Measurements from ENCODE around the gene SLC9C1. TPM values are rescaled to one million over a fixed set of nuclear protein-coding genes. Genes with fewer than 3 reads are reported as not detected.

SLC9C1 gene
- total RNA-seq, 1 experiment from 2014 or later = not detected

- CTCF ChIA-PET = no interaction called here
Measured at GRCh38 chr3:112115161-112115739, 178.8 kb downstream of the SLC9C1 start.

GRCh38 chr3:112114576-112115160 lies 179.3 kb downstream of the SLC9C1 start:
- no peak overlapping the region for H3K27ac ChIP-seq (ENCODE audit: low read depth, low read length, poor library complexity, severe bottlenecking)
- H3K4me1 ChIP-seq (ENCODE audit: insufficient read depth, low read length, poor library complexity, severe bottlenecking) = no peaks in the 10 kb centered on the region
- ChIA-PET CTCF (no interaction called here), POLR2A (ENCODE audit: low non-redundant PET) (no interaction called here)
- no peaks in the 10 kb centered on the region for H3K27me3 ChIP-seq (replicated peaks; ENCODE audit: insufficient read depth, low read depth, low read length, poor library complexity)
- no peak for TF ChIP-seq EZH2 (IDR thresholded peaks at IDR 0.05; ENCODE audit: borderline replicate concordance, low read depth, low read length, poor library complexity, severe bottlenecking)
- TF ChIP-seq CTCF (conservative IDR thresholded peaks at IDR 0.05; ENCODE audit: low read depth, low read length) = no peak
- H3K36me3 ChIP-seq (ENCODE audit: insufficient read depth, low read length, poor library complexity, severe bottlenecking) = no peaks in the 10 kb centered on the region
- H3K4me3 ChIP-seq (ENCODE audit: low read depth, low read length, poor library complexity, severe bottlenecking) = no peak overlapping the region
- no peaks in the 10 kb centered on the region for H3K9me3 ChIP-seq (ENCODE audit: low read depth, low read length, poor library complexity, severe bottlenecking)
- no peak for DNase-seq (ENCODE audit: low spot score)
- intact Hi-C loops (cut with micrococcal nuclease; ENCODE audit: unreplicated experiment) = no loop called here
- BruUV-seq (replicated peaks) = no TSS peak

More at GRCh38 chr3:112115161-112115739, 178.8 kb downstream of the SLC9C1 start:
- DNase-seq (ENCODE audit: low spot score) = no peak
- TF ChIP-seq EZH2 (IDR thresholded peaks at IDR 0.05; ENCODE audit: borderline replicate concordance, low read depth, low read length, poor library complexity, severe bottlenecking) (no peak), CTCF (conservative IDR thresholded peaks at IDR 0.05; ENCODE audit: low read depth, low read length) (no peak)
- Histone ChIP-seq H3K27ac (ENCODE audit: low read depth, low read length, poor library complexity, severe bottlenecking) (no peak overlapping the region), H3K36me3 (ENCODE audit: insufficient read depth, low read length, poor library complexity, severe bottlenecking) (no peaks in the 10 kb centered on the region), H3K4me1 (ENCODE audit: insufficient read depth, low read length, poor library complexity, severe bottlenecking) (no peaks in the 10 kb centered on the region), H3K27me3 (replicated peaks; ENCODE audit: insufficient read depth, low read depth, low read length, poor library complexity) (no peaks in the 10 kb centered on the region), H3K4me3 (ENCODE audit: low read depth, low read length, poor library complexity, severe bottlenecking) (no peak overlapping the region), H3K9me3 (ENCODE audit: low read depth, low read length, poor library complexity, severe bottlenecking) (no peaks in the 10 kb centered on the region)
- BruUV-seq (replicated peaks) = no TSS peak
- intact Hi-C loops (cut with micrococcal nuclease; ENCODE audit: unreplicated experiment) = no loop called here
- POLR2A ChIA-PET (ENCODE audit: low non-redundant PET) = no interaction called here

GRCh38 chr3:112111785-112112402 lies 182.1 kb downstream of the SLC9C1 start:
- no peaks in the 10 kb centered on the region for H3K4me1 ChIP-seq (ENCODE audit: insufficient read depth, low read length, poor library complexity, severe bottlenecking)
- no TSS peak for BruUV-seq (replicated peaks)
- H3K36me3 ChIP-seq (ENCODE audit: insufficient read depth, low read length, poor library complexity, severe bottlenecking) = no peaks in the 10 kb centered on the region
- H3K27ac ChIP-seq (ENCODE audit: low read depth, low read length, poor library complexity, severe bottlenecking) = no peak overlapping the region
- TF ChIP-seq EZH2 (IDR thresholded peaks at IDR 0.05; ENCODE audit: borderline replicate concordance, low read depth, low read length, poor library complexity, severe bottlenecking) (no peak), CTCF (conservative IDR thresholded peaks at IDR 0.05; ENCODE audit: low read depth, low read length) (peak; percentile 89)
- CTCF ChIA-PET = interaction anchor here (0.5 to 1.1 kb wide), 12 partner anchors 14 to 649 kb away, joined by 3 to 13 read pairs (median 3); partner anchors contain the start of gene SLC9C1
- H3K9me3 ChIP-seq (ENCODE audit: low read depth, low read length, poor library complexity, severe bottlenecking) = no peaks in the 10 kb centered on the region
- peak; percentile 82 for DNase-seq (ENCODE audit: low spot score)
- intact Hi-C loops (cut with micrococcal nuclease; ENCODE audit: unreplicated experiment) = loop anchor here (2.0 kb wide), 1 partner anchor 407 kb away; no protein-coding TSS in a partner anchor
- H3K4me3 ChIP-seq (ENCODE audit: low read depth, low read length, poor library complexity, severe bottlenecking) = no peak overlapping the region
- no peaks in the 10 kb centered on the region for H3K27me3 ChIP-seq (replicated peaks; ENCODE audit: insufficient read depth, low read depth, low read length, poor library complexity)
- POLR2A ChIA-PET (ENCODE audit: low non-redundant PET) = no interaction called here

Measured in A673 (cell line).